ENCODE measurements around the gene ATP6V1C2.
"Not testable (repeated sequence)": the region's sequence is repeated elsewhere in the genome, so short reads cannot be mapped to it uniquely, and the experiment has no call there.

ATP6V1C2 gene

DNA sequence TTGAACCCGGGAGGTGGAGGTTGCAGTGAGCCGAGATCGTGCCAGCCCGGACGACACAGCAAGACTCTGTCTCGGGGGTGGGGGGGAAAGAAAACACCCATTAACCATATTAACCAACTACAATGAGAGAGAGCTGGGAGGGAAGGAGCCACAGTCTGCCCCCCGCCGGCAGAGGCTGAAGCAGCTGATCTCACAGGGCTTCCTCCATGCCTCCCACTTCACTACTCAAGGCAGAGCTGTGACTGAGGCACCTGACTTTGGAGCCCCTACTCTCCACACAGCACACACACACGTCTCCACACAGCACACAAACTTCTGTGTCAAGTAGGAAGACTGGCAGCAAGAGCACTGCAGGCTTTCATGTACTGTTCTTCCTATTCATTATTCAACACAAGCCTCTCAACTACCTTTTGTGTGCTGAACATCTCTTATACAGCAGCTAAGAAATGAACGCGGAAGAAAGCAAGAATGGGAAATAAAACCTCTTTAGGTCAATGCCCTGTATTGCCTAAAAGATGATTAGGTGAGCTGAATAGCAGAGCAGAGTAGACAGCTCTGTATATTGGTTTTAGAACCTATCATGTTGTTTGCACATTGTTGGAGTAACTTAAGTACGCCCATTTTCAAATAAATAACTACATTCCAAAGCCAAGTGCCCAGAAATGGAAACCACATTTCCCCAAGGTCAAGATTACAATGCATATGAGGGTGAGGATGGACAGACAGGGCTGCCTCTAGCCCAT lies 65.0 kb downstream of the ATP6V1C2 start:
- no peak for DNase-seq

DNA sequence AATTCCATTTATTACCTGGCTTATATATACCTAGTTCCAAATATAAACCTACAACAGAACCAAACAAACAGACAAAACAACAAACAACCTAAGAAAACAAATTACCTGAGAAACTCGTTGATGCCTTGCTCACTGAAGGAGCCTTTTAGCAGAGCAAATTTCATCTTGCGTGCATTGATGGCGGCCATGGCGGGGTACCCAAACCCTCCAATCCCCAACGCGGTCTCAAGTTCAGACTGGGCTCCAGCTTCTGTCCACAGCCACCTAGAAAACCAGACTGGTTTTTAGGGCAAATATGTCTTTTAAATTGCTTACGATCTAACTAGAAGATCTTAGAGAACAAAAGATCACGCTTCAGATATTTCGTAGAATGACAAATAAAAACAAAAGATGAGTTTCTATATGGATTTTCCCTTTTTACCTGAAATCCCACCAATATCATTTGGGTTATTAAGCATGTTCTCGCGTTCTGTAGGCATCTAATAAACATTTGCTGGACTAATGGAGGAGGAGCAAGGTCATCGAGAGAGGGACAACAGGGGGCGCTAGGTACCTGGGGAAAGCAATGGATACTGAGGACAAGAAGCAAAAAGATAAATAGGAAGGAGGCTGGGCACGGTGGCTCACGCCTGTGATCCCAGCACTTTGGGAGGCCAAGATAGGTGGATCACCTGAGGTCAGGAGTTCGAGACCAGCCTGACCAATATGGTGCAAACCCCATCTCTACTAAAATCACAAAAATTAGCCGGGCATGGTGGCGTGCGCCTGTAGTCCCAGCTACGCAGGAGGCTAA lies 65.9 kb downstream of the ATP6V1C2 start:
- no peak for DNase-seq

DNA sequence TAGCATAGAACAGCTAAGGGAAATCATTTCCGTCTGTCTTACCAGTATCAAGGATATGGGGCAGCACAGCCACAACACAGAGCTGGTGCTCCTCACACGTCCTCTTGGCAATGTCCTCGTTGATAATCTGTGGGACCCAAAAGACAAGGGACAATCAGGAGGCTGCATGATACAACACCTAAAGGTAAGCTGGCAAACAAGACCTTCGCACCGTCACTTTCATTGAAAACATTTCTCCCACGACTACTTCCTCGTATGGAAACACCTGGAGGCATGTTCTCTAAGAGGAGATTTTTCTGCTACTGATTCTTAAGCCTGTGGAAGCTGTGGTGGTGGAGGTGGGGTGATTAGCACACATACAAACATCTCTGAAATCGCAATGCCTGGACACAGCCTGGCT lies 67.4 kb downstream of the ATP6V1C2 start:
- DNase-seq: no peak

- DNase-seq: no peak
Observed at GRCh38 chr2:10790228-10790973, 69.0 kb downstream of the ATP6V1C2 start.

GRCh38 chr2:10792001-10792634 lies 70.7 kb downstream of the ATP6V1C2 start:
- no peak for DNase-seq

DNA sequence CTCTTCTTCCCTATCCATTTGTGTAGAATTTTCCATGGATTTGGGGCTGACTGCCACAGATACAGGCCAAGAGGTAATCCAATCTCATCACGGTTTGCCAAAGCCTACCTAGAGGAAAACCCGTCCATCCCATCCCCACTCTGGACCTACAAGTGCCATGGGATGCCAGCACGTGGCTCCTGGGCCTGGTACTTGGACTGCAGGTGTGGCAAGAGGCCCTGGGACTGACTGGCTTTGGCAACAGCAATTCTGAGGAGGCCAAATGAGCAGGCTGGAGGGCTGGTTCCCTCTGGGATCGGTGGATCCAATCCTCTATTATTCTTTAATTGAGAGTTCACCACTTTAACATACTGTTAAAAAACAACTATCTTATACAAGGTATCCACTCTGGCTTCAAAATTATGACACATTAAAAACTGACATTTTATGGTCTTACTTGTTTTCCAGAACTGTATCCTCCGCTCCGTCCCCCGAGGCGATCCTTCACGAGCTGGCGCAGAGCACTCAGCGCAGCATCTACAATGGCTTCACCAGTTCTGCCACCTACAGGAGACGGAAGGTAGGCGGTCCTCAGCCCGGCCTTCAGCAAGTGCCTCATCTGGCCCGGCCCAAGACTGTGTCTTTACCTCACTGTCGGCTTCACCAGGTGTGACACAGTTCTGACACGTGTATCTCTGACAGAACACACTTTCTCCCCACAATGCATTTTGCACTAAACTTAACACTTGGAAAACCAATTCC lies 71.4 kb downstream of the ATP6V1C2 start:
- no peak for DNase-seq

DNA sequence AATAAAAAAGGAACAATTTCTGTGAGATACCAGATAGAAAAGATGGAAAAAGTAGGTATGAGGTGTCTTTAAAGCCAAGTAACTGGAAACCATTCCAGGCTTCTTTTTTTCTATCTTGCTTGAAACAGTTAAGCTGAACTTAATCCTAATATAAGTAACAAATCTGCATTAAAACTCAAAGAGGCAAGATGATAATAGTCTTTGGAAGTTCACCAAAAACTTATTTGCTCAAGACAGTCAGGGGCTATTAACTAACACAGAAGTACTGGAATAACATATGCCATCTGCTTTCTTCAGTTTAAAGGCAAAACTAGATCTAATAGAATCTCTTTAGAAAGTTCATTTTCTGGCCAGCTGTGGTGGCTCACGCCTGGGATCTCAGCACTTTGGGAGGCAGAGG lies 72.4 kb downstream of the ATP6V1C2 start:
- DNase-seq: no peak

- DNase-seq: no peak
Observed at GRCh38 chr2:10794876-10795275, 73.4 kb downstream of the ATP6V1C2 start.

- no peak for DNase-seq
Observed at GRCh38 chr2:10795508-10796046, 74.1 kb downstream of the ATP6V1C2 start.

GRCh38 chr2:10796703-10797102 lies 75.3 kb downstream of the ATP6V1C2 start:
- DNase-seq: no peak

GRCh38 chr2:10798783-10799182 lies 77.4 kb downstream of the ATP6V1C2 start:
- no peak for DNase-seq

DNA sequence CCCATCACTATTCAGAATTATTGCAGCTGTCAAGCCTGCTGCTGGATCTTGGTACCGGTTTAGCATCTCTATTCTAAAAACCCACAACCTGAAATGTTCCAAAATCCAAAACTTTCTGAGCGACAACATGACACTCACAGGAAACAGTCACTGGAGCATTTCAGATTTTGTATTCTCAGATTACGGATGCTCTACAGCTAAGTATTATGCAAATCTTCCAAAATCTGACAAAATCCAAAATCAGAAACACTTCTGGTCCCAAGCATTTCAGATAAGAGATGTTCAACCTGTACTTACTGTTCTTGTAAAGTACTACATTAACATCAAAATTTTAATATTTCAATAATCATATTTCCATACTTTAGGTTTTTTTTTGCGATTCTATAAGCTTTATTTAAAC lies 78.7 kb downstream of the ATP6V1C2 start:
- DNase-seq: no peak

DNA sequence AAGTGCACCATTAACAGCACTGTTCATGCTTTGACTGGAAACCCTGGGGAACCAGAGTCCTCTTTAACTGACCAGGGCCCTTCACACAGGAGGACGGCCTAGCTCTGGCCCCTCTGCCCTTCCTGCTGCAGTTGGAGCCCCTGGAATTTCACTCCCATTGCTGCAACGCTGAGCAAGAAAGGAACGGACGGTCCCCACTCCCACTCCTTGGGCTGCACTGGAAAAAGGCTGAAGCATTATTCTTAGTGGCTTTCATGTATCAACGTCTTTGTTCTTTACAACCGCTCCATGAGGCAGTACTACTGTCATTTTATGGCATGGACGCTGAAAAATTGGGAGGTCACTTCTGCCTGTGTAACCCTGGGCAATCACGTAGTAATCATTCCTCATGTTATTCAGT lies 81.2 kb downstream of the ATP6V1C2 start:
- no peak for DNase-seq

- not testable (repeated sequence) for DNase-seq
Observed at GRCh38 chr2:10805990-10806389, 84.6 kb downstream of the ATP6V1C2 start.

GRCh38 chr2:10806543-10806942 lies 85.1 kb downstream of the ATP6V1C2 start:
- DNase-seq: no peak

GRCh38 chr2:10810202-10811161 lies 89.1 kb downstream of the ATP6V1C2 start:
- DNase-seq: no peak

DNA sequence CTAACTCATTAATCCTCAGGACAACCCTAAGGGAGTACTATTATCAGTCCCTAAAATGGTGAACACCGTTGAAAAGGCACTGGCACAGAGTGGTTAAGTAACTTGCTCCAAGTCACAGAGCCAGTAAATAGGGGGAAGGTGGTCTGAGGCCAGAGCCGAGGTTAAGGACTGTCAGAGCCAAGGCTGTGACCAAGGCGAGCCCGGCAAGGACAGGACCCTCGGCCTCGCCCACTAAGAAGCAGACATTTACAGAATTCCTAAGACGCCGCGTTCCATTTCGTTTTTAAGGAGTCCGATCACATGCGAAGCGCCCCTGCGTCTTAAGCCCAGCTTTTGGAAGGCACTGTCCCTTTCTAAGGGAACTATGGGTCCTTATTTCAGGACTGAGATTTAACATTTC lies 90.1 kb downstream of the ATP6V1C2 start:
- DNase-seq: no peak

- DNase-seq: peak; percentile 97
Observed at GRCh38 chr2:10812362-10813162, 91.1 kb downstream of the ATP6V1C2 start, which contains the start of gene PDIA6. Gene PDIA6, minus strand, starts transcription at chr2:10812785. Its CDS starts 89 bp downstream, at chr2:10812696.
